ENCODE measurements around the gene PBX1.

The PBX1 gene

DNA sequence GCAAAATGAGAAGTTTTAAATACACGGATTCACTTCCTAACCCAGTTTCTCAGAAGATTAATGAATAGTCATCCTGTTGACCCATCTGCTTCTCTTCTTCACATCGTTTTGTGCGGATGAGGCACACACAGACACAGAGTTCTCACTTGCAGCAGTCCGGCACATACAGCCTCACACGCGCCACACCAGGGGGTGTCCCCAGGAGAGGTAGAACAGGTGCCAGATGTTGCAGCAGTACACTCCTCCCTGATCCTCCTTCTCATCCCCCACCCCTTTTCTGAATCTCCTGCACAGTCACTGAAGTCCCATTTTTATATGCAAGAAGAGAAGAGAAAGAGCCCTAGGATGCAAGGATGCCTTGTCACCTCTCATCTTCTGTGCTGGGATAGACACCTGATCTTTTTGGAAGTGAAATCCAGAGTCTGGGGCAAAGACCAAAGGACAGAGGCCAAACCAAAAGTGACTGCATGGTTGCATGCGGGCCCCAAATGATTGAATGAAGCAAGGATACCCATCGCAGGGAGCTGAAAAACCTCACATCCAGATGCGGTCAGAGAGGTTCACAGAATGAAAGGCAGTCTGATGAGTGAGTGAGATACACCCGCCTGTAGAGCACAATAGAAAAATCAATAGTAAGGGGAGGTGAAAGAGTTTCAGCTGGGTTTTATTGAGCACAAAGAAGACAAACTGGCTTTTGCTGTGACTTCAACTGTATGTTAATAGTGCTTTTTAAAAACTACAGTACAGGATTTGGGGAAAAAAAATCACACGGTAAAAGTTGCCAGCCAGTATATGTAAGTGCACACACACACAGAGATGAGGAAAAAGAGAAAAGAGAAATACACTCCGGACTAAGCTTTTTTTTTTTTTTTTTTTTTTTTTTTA, 28.9 kb downstream of the PBX1 start:
- in situ Hi-C loops (cut with HindIII; ENCODE audit: low pct_unique_long_range_greater_than_20kb, low sequenced_read_pairs): no loop called here
- TF ChIP-seq JUND (IDR thresholded peaks at IDR 0.05; ENCODE audit: low read depth): no peak
- DNase-seq (ENCODE audit: low read depth in 1 of 2, low spot score in 1 of 2): no peak

DNA sequence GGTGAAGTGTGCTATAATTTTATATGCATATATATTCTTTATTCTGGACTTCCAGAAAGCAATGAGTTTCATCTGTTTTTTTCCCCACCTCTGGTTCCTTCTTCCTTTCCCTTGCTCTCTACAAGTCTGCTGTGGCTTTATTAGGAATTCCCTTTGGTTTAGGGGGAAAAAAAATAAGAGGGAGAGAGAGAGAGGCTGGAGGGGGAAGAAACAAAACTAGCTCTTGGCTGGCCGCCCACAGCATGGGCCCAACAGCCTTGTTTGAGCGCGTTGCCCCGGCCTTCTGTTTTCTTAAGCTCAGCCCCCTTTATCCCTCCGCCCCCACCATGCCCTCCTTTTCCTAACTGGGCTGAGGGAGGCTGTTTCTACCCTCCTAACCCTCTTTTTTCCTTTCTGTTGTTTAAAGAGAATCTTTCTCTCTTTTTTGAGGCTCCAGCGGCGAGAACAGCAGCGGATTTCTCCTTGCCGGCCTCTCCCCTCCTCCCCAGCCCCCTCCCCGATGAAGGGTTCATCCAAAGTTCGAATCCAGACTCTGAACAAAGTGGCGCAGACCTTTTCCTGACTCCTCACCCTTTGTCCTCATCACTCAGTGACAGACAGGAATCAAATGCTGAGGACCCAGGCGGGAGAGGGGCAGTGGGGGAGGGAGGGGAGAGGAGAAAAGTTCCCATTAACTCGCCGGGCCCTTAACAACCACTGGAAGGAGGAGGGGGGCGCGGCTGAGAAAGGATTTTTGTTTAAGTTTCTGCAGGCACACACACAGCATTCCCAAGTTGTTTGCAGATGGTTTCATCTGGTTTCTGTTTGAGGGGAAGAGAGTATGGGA, 29.7 kb downstream of the PBX1 start:
- peak in 1 of 2 experiments; percentile 69 for DNase-seq (ENCODE audit: low read depth in 1 of 2, low spot score in 1 of 2)
- in situ Hi-C loops (cut with HindIII; ENCODE audit: low pct_unique_long_range_greater_than_20kb, low sequenced_read_pairs): no loop called here
- no peak for TF ChIP-seq JUND (IDR thresholded peaks at IDR 0.05; ENCODE audit: low read depth)

DNA sequence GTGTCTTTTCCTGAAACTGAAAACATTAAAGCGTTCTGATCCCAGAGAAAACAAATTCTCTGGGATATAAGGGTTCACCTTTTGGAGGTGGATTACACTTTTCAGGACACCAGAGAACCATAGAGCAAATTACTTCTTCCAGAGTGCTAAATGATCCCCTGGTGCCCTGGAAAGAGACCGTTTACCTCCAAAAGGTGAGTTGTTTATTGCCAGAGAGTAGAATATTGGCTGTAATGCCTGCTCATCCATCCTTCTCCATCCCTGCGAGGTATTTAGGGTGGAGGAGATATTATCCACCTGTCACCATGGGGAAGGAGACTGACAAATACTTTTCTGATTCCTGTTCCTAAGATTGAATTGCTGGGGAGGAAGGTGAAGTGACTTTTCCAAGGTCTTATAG, 30.4 kb downstream of the PBX1 start:
- no peak for TF ChIP-seq JUND (IDR thresholded peaks at IDR 0.05; ENCODE audit: low read depth)
- no peak for DNase-seq (ENCODE audit: low read depth in 1 of 2, low spot score in 1 of 2)
- in situ Hi-C loops (cut with HindIII; ENCODE audit: low pct_unique_long_range_greater_than_20kb, low sequenced_read_pairs): no loop called here

DNA sequence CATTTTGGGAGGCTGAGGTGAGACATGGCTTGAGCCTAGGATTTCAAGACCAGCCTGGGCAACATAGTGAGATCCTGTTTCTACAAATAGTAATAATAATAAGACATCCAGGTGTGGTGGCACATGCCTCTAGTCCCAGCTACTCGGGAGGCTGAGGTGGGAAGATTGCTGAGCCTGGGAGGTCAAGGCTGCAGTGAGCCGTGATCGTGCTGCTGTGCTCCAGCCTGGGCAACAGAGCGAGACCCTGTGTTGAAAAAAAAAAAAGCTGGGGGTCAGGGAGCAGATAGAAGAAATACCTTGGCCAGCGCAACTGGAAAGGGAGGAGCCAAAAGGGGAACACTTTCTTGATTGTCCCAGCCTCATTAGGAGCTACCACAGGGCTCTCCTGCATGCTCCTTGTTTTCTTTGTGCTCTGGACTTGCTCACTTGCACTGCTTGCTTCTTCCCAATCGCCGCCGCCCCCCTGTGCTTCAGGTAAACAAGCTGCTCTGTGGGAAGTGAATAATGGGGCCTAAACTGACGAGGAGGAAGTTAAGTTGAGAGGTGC, 31.1 kb downstream of the PBX1 start:
- TF ChIP-seq JUND (IDR thresholded peaks at IDR 0.05; ENCODE audit: low read depth): no peak
- peak in 1 of 2 experiments; percentile 77 for DNase-seq (ENCODE audit: low read depth in 1 of 2, low spot score in 1 of 2)
- in situ Hi-C loops (cut with HindIII; ENCODE audit: low pct_unique_long_range_greater_than_20kb, low sequenced_read_pairs): no loop called here

DNA sequence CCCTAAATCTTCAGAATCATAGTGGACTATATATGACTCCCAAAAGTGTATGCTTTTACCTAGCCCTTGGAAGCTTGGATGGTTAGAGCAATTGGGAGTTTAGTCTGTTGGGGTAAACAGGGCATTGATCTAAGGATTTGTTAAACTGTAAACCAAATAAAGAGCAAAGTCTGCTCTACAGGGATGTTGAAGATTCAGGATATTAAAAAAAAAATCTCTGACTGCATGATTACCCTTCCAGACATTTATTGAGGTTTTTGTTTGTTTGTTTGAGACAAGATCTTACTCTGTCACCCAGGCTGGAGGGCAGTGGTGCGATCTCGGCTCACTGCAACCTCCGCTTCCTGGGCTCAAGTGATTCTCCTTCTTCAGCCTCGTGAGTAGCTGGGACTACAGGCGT, 31.6 kb downstream of the PBX1 start:
- peak in 1 of 2 experiments; percentile 85 for DNase-seq (ENCODE audit: low read depth in 1 of 2, low spot score in 1 of 2)
- in situ Hi-C loops (cut with HindIII; ENCODE audit: low pct_unique_long_range_greater_than_20kb, low sequenced_read_pairs): no loop called here
- TF ChIP-seq JUND (IDR thresholded peaks at IDR 0.05; ENCODE audit: low read depth): peak; percentile 95

DNA sequence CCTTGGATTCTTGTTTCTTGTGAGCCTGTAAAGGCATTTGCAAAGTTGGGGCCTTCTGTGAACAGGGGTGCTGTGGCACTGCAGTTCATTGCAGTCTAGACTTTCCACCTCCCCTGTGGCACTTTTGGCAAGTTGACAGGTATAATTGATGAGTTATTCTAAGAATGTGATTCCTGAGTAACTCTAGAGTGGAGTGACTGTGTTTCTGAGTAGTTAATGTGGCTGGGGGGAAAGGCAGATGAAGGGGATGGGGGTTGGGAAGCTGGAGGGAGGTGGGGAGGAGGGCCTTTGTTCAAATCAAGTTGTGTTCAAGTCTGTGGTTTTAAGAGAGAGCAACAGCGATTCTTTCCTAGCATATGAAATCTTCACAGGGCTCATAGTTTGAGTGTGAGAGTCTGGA, 32.9 kb downstream of the PBX1 start:
- no peak for TF ChIP-seq JUND (IDR thresholded peaks at IDR 0.05; ENCODE audit: low read depth)
- DNase-seq (ENCODE audit: low read depth in 1 of 2, low spot score in 1 of 2): peak in 1 of 2 experiments; percentile 83
- in situ Hi-C loops (cut with HindIII; ENCODE audit: low pct_unique_long_range_greater_than_20kb, low sequenced_read_pairs): no loop called here

DNA sequence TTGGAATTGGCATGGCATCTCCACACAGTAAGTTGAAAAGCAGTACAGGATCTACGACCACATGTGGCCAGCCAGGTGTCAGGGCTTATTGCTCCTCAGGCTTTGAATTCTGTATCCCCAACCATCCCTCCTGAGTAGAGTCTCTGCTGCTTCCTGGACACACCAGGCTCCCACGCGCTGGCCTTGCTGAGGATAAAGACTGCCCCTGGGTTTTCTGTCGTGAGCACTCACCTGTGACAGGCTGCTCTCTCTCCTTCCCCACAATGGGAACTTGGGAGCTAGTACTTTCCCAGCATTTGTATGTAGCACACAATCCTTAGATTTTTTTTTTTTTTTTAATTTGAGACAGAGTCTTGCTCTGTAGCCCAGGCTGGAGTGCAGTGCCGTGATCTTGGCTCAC, 33.6 kb downstream of the PBX1 start:
- TF ChIP-seq JUND (IDR thresholded peaks at IDR 0.05; ENCODE audit: low read depth): no peak
- in situ Hi-C loops (cut with HindIII; ENCODE audit: low pct_unique_long_range_greater_than_20kb, low sequenced_read_pairs): no loop called here
- no peak for DNase-seq (ENCODE audit: low read depth in 1 of 2, low spot score in 1 of 2)

DNA sequence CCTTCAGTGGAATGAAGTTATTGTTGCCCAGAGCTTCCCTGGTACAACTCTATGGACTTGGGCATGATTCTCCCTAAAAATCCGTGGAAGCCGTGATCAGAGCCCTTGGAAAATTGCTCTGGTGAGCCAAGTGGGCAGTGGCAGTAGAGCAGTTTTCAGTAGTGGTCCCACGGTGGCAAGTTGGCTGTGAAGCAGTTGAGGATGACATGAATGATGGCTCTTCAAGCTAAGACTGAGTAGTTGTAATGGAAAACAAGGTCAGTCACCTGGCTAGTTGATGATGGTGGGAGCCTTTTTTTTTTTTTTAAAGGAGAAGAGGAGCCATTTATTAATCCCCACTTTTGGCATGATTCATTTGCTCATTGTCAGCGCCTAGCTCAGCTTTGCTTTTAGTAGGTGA, 36.2 kb downstream of the PBX1 start:
- in situ Hi-C loops (cut with HindIII; ENCODE audit: low pct_unique_long_range_greater_than_20kb, low sequenced_read_pairs): no loop called here
- no peak for TF ChIP-seq JUND (IDR thresholded peaks at IDR 0.05; ENCODE audit: low read depth)
- no peak for DNase-seq (ENCODE audit: low read depth in 1 of 2, low spot score in 1 of 2)

DNA sequence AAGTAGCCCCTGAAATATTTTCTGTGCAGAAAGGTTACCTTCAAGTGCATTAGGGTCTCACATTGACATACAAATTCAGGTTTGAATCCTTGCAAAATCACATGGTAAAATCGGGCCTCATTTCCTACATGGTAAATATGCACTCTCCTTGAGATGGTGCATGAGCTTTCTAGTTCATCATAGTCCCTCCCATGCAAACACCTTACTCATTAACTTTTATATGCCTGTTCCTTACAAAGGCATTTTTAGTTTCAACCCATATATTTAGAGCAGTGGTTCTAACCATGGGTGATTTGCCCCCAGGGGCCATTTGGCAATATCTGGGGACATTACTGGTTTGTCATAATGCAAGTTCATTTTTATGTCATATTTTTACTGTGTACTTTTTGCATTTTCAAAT, 37.2 kb downstream of the PBX1 start:
- no peak for TF ChIP-seq JUND (IDR thresholded peaks at IDR 0.05; ENCODE audit: low read depth)
- DNase-seq (ENCODE audit: low read depth in 1 of 2, low spot score in 1 of 2): no peak
- in situ Hi-C loops (cut with HindIII; ENCODE audit: low pct_unique_long_range_greater_than_20kb, low sequenced_read_pairs): no loop called here

DNA sequence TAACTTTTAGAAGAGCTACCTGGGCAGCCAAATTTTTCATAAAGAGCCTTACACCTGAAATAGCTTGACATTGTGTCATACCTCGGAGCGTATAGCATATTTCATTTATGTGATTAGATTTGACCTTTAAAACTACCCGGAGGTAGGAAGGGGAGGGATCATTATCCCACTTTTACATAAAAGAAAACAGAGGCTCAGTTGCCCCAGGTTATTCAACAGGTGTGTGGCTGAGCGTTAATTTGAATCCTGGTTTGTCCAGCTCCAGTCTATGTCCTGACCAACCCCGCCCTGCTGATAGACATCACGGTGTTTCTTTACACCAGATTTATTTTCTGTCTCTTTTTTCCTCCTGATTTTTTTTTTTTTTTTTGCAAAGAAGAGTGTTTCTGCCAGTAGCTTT, 39.7 kb downstream of the PBX1 start:
- peak; percentile 73 for TF ChIP-seq JUND (IDR thresholded peaks at IDR 0.05; ENCODE audit: low read depth)
- in situ Hi-C loops (cut with HindIII; ENCODE audit: low pct_unique_long_range_greater_than_20kb, low sequenced_read_pairs): no loop called here
- peak in 1 of 2 experiments; percentile 94 for DNase-seq (ENCODE audit: low read depth in 1 of 2, low spot score in 1 of 2)

DNA sequence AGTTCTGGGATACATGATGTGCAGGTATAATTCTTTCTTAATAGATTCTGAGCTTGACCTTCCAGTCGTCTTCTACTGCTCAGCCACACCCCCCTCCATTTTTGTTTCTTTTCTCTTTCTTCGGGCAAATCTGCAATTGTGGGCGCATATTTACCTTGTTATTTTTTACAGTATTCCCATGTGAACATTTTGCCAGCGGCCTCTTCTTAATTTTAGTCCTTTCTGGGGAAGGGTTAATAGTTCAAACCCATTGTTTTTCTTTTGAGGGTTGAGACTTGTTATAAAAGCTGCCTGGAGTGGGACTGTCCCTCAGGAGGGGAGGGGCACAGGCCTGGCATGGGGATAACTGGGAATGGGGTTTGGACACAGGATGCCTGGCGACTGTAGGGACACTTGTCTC, 40.3 kb downstream of the PBX1 start:
- TF ChIP-seq JUND (IDR thresholded peaks at IDR 0.05; ENCODE audit: low read depth): no peak
- DNase-seq (ENCODE audit: low read depth in 1 of 2, low spot score in 1 of 2): no peak
- in situ Hi-C loops (cut with HindIII; ENCODE audit: low pct_unique_long_range_greater_than_20kb, low sequenced_read_pairs): no loop called here

DNA sequence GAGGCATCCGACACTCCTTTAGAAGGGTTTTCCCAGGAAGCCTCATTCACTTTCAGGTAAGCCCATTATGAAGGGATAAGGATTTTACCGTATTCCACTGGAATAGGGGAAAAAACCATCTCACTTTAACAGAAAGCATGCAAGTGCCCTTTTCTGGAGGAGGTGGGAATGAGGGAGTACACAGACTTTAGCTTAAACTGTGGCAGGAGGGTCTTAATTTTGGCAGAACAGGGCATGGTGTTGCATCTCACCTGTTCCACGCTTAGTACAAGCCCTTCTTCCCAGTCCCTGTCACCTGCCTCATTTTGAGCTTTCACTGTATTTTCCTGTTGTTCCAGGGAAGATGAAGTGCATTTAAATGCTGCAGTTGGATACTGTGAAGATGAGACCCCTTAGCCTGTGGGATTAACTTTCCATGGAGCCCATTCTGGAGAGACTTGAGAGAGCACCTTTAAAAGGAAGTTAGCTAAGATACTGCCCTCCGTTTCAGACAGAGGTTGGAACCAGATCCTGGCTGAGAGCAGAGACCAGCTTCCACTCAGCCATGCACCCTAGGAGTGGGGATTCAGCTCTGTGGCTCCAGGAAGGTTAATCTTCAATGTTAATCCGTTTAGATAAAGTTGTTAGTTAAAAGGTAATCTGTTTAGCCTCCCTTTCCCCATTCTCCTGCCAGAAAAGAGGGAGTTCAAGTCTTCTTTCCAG, 42.6 kb downstream of the PBX1 start:
- in situ Hi-C loops (cut with HindIII; ENCODE audit: low pct_unique_long_range_greater_than_20kb, low sequenced_read_pairs): no loop called here
- DNase-seq (ENCODE audit: low read depth in 1 of 2, low spot score in 1 of 2): no peak
- no peak for TF ChIP-seq JUND (IDR thresholded peaks at IDR 0.05; ENCODE audit: low read depth)
